ENCODE data around the gene MAGEL2. TPM values are rescaled to one million over a fixed set of nuclear protein-coding genes. Genes with fewer than 3 reads are reported as not detected.
"Not testable (repeated sequence)": the region's sequence is repeated elsewhere in the genome, so short reads cannot be mapped to it uniquely, and the experiment has no call there.

MAGEL2 gene
- polyA plus RNA-seq, 3 donors: 0.11 to 0.27 (median 0.26) TPM

- H3K27ac ChIP-seq (ENCODE audit: low read depth, low read length): no peak overlapping the region
- WGBS, 3 donors: 13 to 19% (median 15%) methylated on average over 4 of the region's 4 CpGs
These were observed 18.3 kb downstream of the MAGEL2 start for GRCh38 chr15:23629234-23629805.

GRCh38 chr15:23628612-23629233 is 18.9 kb downstream of the MAGEL2 start:
- no peak overlapping the region for H3K27ac ChIP-seq (ENCODE audit: low read depth, low read length)

GRCh38 chr15:23616536-23616935 is 31.1 kb downstream of the MAGEL2 start:
- WGBS, 3 donors: 59 to 64% (median 61%) methylated on average over 10 of the region's 10 CpGs
- no peak overlapping the region for H3K27ac ChIP-seq (ENCODE audit: low read depth, low read length)

More at GRCh38 chr15:23628612-23629233, 18.9 kb downstream of the MAGEL2 start:
- 33 to 40% (median 39%) methylated on average over 13 of the region's 13 CpGs for WGBS, 3 donors

DNA sequence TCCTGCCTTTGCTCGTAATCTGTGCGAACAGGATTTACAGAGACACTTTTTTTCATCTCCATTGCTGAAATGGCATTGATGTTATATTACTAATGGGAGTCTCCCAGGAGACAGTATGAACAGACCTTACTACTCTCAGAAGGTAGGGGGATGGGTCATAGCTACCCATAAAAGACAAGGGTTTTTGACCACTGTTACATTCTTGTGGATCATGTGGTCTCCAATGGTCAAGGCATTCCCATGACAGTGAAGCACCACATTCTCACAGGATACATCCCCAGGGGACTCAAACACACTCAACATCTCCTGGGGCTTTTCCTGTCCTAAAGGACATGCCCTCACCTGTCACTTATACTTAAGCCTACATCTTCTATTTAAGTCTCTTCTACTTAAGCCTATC is 41.4 kb downstream of the MAGEL2 start:
- 77 to 84% (median 80%) methylated on average over 2 of the region's 2 CpGs for WGBS, 3 donors
- no peak overlapping the region for H3K27ac ChIP-seq (ENCODE audit: low read depth, low read length)

GRCh38 chr15:23602124-23602523 is 45.5 kb downstream of the MAGEL2 start:
- no peak overlapping the region for H3K27ac ChIP-seq (ENCODE audit: low read depth, low read length)
- WGBS, 3 donors: 93 to 98% (median 97%) methylated on average over 6 of the region's 6 CpGs

DNA sequence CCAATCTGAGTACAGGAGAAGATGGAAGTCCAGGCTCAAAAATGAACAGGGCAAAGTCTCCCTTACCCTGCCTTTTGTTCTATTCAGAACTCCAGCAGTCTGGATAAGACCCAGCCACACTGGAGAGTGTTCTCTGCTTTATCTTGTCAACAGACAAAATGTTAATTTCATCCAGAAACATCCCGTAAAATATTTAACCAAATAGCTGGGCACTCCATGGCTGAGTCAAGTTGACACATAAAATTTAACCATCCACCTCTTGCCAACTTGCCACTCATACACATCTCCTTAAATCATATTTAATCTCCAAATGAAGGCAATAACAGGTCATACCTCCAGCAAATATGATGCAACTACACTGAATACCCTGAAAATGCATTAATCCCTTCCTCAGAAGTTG is 48.6 kb downstream of the MAGEL2 start:
- WGBS, 3 donors: 82 to 88% (median 84%) methylated on average over 1 of the region's 1 CpG
- no peak overlapping the region for H3K27ac ChIP-seq (ENCODE audit: low read depth, low read length)

DNA sequence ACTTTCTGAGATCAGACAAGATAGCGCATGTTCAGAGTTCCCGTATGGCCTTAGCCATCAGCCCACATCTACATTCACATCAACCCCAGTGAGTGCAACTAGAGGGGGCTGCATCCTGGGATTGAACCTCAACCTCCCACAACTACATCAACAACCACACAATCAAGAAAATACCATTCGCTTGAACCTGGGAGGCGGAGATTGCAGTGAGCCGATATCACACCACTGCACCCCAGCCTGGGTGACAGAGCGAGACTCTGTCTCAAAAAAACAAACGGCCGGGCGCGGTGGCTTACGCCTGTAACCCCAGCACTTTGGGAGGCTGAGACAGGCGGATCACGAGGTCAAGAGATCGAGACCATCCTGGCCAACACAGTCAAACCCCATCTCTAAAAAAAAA is 50.4 kb downstream of the MAGEL2 start:
- not testable (repeated sequence) for H3K27ac ChIP-seq (ENCODE audit: low read depth, low read length)
- WGBS, 3 donors: 83 to 89% (median 88%) methylated on average over 14 of the region's 14 CpGs

DNA sequence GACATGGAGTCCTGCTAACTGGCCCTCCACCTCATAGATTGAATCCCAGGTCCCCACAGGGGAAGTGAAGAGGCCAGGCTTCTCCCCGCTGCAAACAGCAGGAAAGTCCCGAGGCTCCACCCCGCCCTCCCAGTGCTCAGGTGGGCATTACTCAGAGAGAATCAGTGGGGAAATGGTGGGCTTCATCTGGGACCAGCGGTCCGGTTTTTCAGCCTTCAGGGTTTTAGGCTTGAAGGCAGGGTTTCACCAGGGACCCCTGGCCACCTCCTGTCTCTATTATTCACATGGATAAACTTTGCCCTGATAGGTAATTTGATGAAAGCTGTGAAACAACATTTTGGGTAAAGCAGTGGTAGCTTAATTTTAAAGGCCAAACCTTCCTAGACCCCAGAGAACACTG is 50.9 kb downstream of the MAGEL2 start:
- no peak overlapping the region for H3K27ac ChIP-seq (ENCODE audit: low read depth, low read length)
- WGBS, 3 donors: 75 to 84% (median 81%) methylated on average over 5 of the region's 5 CpGs

GRCh38 chr15:23595368-23595767 is 52.3 kb downstream of the MAGEL2 start:
- 57 to 65% (median 58%) methylated on average over 2 of the region's 2 CpGs for WGBS, 3 donors
- no peak overlapping the region for H3K27ac ChIP-seq (ENCODE audit: low read depth, low read length)

- H3K27ac ChIP-seq (ENCODE audit: low read depth, low read length): no peak overlapping the region
- 74 to 85% (median 80%) methylated on average over 7 of the region's 7 CpGs for WGBS, 3 donors
These were observed 53.4 kb downstream of the MAGEL2 start for GRCh38 chr15:23594252-23594770.

Other genes starting within 250 kb of the MAGEL2 start
- not detected for gene GOLGA6L2, start 200.6 kb downstream of the MAGEL2 start, polyA plus RNA-seq
- under 1 TPM; 0.12 to 0.45 (median 0.37) TPM for gene MKRN3, start 82.2 kb downstream of the MAGEL2 start, polyA plus RNA-seq
- 10 to 100 TPM; 23.1 to 95.3 (median 55.3) TPM for gene NDN, start 39.4 kb upstream of the MAGEL2 start, polyA plus RNA-seq

Measured in adipose tissue (tissue), 3 donors.